K562 (cell line): ENCODE results near the gene RAB5B.

ENCODE experiments used
- ELF1 ChIP-seq: fragments of 200-800 bp; sonication (Bioruptor generic); IDR thresholded peaks from 2 replicates; pipeline ENCODE4 v1.6.1; 2016; ENCODE audit warnings: missing genetic modification characterization, missing compliant biosample characterization
- FOXP1 ChIP-seq: sonication (generic); formaldehyde crosslinking; IDR thresholded peaks from 2 replicates; pipeline ENCODE4 v1.8.0; 2022; ENCODE audit warnings: mild to moderate bottlenecking, missing genetic modification reagents
- HCFC1 ChIP-seq: IDR thresholded peaks from 2 replicates; pipeline ENCODE4 v1.6.1; 2012; ENCODE audit warnings: low read depth, low read length, improper control_type of control experiment
- NBN ChIP-seq: fragments of 450-650 bp; IDR thresholded peaks from 2 replicates; pipeline ENCODE4 v1.6.1; 2016; ENCODE audit warnings: low read depth, mild to moderate bottlenecking
- NKRF ChIP-seq: fragments of 450-650 bp; IDR thresholded peaks from 2 replicates; pipeline ENCODE4 v1.6.1; 2016; ENCODE audit warnings: borderline replicate concordance
- POLR2A ChIP-seq: fragments of 450-650 bp; conservative IDR thresholded peaks from 2 replicates; pipeline ENCODE4 v1.6.1; 2016
- REST ChIP-seq, 2 experiments: fragments of 450-650 bp; formaldehyde crosslinking in 1 of 2; IDR thresholded peaks; 2 replicates each; pipeline versions ENCODE4 v1.4.0 to v1.6.1; 2014 to 2020; ENCODE audit warnings: mild to moderate bottlenecking in 2 of 2, borderline replicate concordance in 1 of 2, low read depth in 1 of 2
- TARDBP ChIP-seq: fragments of 450-650 bp; IDR thresholded peaks from 2 replicates; pipeline ENCODE4 v1.6.1; 2016
- ZNF347 ChIP-seq: fragments of 450-650 bp; formaldehyde crosslinking; IDR thresholded peaks from 2 replicates; pipeline ENCODE4 v1.4.0; 2020; ENCODE audit warnings: low read depth, mild to moderate bottlenecking, moderate library complexity
- TF ChIP-seq, protein P1 (sequence below): fragments of 150-350 bp; conservative IDR thresholded peaks from 2 replicates; pipeline ENCODE4 v1.6.1; 2014; ENCODE audit warnings: low read length
- TF ChIP-seq, protein P2 (sequence below), 3 experiments: IDR thresholded peaks in 2 of 3; conservative IDR thresholded peaks in 1 of 3; 2 replicates each; pipeline ENCODE4 v1.5.1; 2011 to 2012; ENCODE audit warnings: low read length in 3 of 3, mild to moderate bottlenecking in 3 of 3, control low read depth in 2 of 3, improper control_type of control experiment in 1 of 3, inconsistent platforms in 1 of 3, low read depth in 1 of 3, mixed read lengths in 1 of 3, moderate library complexity in 1 of 3; ENCODE audit not compliant: insufficient read depth in 2 of 3
- TF ChIP-seq, protein P3 (sequence below), 2 experiments: IDR thresholded peaks in 1 of 2; conservative IDR thresholded peaks in 1 of 2; 2 replicates each; pipeline ENCODE4 v1.6.1; 2016; ENCODE audit warnings: low read depth in 2 of 2, mild to moderate bottlenecking in 1 of 2, missing compliant biosample characterization in 1 of 2, missing genetic modification characterization in 1 of 2, moderate library complexity in 1 of 2
- TF ChIP-seq, protein P4 (sequence below): fragments of 450-650 bp; conservative IDR thresholded peaks from 2 replicates; pipeline ENCODE4 v1.6.1; 2016; ENCODE audit warnings: missing genetic modification characterization, low read depth, mild to moderate bottlenecking, missing compliant biosample characterization, moderate library complexity

DNA sequence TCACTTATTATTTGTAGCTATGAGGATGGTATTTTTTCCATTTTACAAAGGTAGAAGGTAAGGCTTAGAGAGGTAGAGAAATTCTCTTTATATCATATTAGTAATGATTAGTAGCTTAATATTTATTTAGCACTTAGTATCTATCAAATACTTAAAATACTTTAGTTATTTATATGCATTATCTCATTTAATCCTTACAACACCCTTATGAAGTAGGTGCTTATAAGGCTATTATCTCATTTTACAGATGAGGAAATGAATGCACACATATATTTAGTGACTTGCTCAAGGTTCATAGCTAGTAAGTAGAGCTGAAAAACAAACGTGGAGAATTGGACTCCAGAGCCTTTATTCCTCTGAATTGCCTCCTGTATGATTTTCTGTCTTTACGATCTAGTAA lies 11.0 kb downstream of the RAB5B start:
- TF ChIP-seq, protein P1, sequence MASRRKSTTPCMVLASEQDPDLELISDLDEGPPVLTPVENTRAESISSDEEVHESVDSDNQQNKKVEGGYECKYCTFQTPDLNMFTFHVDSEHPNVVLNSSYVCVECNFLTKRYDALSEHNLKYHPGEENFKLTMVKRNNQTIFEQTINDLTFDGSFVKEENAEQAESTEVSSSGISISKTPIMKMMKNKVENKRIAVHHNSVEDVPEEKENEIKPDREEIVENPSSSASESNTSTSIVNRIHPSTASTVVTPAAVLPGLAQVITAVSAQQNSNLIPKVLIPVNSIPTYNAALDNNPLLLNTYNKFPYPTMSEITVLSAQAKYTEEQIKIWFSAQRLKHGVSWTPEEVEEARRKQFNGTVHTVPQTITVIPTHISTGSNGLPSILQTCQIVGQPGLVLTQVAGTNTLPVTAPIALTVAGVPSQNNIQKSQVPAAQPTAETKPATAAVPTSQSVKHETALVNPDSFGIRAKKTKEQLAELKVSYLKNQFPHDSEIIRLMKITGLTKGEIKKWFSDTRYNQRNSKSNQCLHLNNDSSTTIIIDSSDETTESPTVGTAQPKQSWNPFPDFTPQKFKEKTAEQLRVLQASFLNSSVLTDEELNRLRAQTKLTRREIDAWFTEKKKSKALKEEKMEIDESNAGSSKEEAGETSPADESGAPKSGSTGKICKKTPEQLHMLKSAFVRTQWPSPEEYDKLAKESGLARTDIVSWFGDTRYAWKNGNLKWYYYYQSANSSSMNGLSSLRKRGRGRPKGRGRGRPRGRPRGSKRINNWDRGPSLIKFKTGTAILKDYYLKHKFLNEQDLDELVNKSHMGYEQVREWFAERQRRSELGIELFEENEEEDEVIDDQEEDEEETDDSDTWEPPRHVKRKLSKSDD, result no peak
- TF ChIP-seq, protein P2, sequence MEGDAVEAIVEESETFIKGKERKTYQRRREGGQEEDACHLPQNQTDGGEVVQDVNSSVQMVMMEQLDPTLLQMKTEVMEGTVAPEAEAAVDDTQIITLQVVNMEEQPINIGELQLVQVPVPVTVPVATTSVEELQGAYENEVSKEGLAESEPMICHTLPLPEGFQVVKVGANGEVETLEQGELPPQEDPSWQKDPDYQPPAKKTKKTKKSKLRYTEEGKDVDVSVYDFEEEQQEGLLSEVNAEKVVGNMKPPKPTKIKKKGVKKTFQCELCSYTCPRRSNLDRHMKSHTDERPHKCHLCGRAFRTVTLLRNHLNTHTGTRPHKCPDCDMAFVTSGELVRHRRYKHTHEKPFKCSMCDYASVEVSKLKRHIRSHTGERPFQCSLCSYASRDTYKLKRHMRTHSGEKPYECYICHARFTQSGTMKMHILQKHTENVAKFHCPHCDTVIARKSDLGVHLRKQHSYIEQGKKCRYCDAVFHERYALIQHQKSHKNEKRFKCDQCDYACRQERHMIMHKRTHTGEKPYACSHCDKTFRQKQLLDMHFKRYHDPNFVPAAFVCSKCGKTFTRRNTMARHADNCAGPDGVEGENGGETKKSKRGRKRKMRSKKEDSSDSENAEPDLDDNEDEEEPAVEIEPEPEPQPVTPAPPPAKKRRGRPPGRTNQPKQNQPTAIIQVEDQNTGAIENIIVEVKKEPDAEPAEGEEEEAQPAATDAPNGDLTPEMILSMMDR (IDR thresholded peaks at IDR 0.05 in 2 of 3, conservative IDR thresholded peaks at IDR 0.05 in 1 of 3; ENCODE audit: insufficient read depth in 2 of 3, low read depth in 1 of 3, low read length in 3 of 3), result no peak
- TF ChIP-seq NKRF (no peak), HCFC1 (no peak), NBN (no peak), ELF1 (no peak), POLR2A (no peak), REST (IDR thresholded peaks at IDR 0.05; ENCODE audit: borderline replicate concordance) (no peak), REST (CRISPR knock-in tag; IDR thresholded peaks at IDR 0.05; ENCODE audit: low read depth) (no peak), FOXP1 (CRISPR knock-in tag) (no peak), TARDBP (no peak), ZNF347 (CRISPR knock-in tag) (no peak)
- TF ChIP-seq, protein P3, sequence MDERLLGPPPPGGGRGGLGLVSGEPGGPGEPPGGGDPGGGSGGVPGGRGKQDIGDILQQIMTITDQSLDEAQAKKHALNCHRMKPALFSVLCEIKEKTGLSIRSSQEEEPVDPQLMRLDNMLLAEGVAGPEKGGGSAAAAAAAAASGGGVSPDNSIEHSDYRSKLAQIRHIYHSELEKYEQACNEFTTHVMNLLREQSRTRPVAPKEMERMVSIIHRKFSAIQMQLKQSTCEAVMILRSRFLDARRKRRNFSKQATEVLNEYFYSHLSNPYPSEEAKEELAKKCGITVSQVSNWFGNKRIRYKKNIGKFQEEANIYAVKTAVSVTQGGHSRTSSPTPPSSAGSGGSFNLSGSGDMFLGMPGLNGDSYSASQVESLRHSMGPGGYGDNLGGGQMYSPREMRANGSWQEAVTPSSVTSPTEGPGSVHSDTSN (CRISPR knock-in tag; IDR thresholded peaks at IDR 0.05; ENCODE audit: low read depth), result no peak
- TF ChIP-seq, protein P3 (tag; conservative IDR thresholded peaks at IDR 0.05; ENCODE audit: low read depth), result no peak
- TF ChIP-seq, protein P4, sequence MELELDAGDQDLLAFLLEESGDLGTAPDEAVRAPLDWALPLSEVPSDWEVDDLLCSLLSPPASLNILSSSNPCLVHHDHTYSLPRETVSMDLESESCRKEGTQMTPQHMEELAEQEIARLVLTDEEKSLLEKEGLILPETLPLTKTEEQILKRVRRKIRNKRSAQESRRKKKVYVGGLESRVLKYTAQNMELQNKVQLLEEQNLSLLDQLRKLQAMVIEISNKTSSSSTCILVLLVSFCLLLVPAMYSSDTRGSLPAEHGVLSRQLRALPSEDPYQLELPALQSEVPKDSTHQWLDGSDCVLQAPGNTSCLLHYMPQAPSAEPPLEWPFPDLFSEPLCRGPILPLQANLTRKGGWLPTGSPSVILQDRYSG (tag), result no peak
